IPS DF 6.9 (cell line): Measurements from ENCODE around the gene DNAL1.

Experiments used
- DNase-seq: peaks from one replicate; pipeline ENCODE4 v3.0.0-alpha.2; 2013; ENCODE audit warnings: low read depth, low spot score
- H3K27ac ChIP-seq: one replicate; pipeline ENCODE4 v1.5.1; 2013; ENCODE audit warnings: low read length, control low read depth
- H3K27me3 ChIP-seq: 2 replicates; pipeline ENCODE4 v1.6.1; 2013; ENCODE audit warnings: mild to moderate bottlenecking, low read length; ENCODE audit not compliant: control insufficient read depth, insufficient read depth
- H3K36me3 ChIP-seq: 2 replicates; pipeline ENCODE4 v1.6.1; 2013; ENCODE audit warnings: low read length; ENCODE audit not compliant: control insufficient read depth, insufficient read depth
- H3K4me1 ChIP-seq: 2 replicates; pipeline ENCODE4 v1.6.1; 2013; ENCODE audit warnings: low read length; ENCODE audit not compliant: control insufficient read depth, insufficient read depth
- H3K4me3 ChIP-seq: 2 replicates; pipeline ENCODE4 v1.5.1; 2013; ENCODE audit warnings: mild to moderate bottlenecking, low read length
- H3K9me3 ChIP-seq: 2 replicates; pipeline ENCODE4 v1.6.1; 2013; ENCODE audit warnings: low read length, inconsistent platforms; ENCODE audit not compliant: control insufficient read depth, insufficient read depth
- WGBS: extraction: QIAGEN DNeasy Blood & Tissue Kit; methylation state at CpG from one replicate; pipeline ENCODE4 v1.1.7; 2013; ENCODE audit warnings: mixed read lengths, missing lambda C conversion rate; ENCODE audit not compliant: insufficient read length, insufficient coverage; 5-methylcytosine and 5-hydroxymethylcytosine counted together

DNAL1 gene

DNA sequence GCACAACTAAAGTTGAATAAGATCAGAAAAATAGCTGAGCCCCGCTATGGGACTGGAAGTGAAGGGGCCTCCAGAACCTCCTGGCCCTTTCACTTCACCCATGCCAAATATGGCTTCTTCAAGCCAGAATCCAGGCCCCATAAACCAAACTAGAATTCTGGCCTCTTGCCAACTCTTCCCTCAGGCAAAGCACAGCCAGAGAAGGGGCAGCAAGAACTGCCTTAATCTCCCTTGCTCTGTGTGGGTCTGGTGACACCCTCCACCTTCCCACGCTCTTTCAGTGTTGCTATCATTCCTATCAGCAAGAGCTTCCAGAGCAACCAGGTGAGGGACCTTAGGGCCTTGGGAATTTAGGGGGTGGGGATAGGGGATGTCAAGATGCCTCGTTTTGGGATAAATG, 72.5 kb downstream of the DNAL1 start:
- no peak overlapping the region for H3K27ac ChIP-seq
- H3K9me3 ChIP-seq = no peaks in the 10 kb centered on the region
- H3K4me1 ChIP-seq = peaks cover 14% of the 10 kb centered on the region
- no peak overlapping the region for H3K4me3 ChIP-seq
- no CpG with 5 or more reads among the region's 3 CpGs for WGBS
- H3K36me3 ChIP-seq = no peaks in the 10 kb centered on the region
- H3K27me3 ChIP-seq = no peaks in the 10 kb centered on the region
- DNase-seq = no peak

DNA sequence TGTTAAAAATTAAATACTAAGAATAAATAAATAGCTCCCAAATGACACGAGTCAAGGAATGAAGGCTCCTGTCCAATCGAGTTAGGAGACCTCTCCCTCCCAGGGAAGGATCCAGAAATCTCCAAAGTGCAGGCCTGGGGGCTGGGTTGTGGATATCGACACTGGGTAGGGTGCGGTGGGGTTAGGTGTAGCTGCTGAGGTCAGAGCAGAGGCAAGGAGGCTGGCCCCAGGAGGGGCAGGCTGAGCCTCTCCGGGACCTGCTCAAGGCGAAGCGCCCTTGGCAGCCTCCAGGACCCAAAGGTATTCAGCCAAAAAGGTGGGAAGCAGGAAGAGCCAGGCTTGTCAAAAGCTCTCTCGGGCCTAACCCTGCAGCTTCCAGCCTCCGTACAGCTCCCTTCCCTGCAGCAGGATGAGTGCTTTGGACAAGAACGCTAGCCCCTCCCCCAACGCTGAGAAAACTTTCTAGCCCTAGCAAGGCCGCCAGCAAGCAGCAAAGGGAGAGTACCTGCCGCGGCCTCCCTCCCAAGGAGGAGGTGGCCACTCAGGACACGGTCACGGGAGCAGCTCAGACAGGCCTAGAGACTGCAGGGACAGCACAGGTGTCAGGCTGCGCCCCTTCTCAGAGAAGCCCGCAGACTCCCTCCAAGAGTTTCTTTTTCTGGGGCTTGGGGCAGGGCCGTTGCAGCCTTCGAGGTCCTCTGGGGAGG, 73.1 kb downstream of the DNAL1 start:
- no peak overlapping the region for H3K27ac ChIP-seq
- no peaks in the 10 kb centered on the region for H3K36me3 ChIP-seq
- no peak overlapping the region; the same call in 1 of the 2 replicates for H3K4me3 ChIP-seq
- H3K27me3 ChIP-seq = no peaks in the 10 kb centered on the region
- H3K4me1 ChIP-seq = peaks cover 14% of the 10 kb centered on the region
- no CpG with 5 or more reads among the region's 20 CpGs for WGBS
- DNase-seq = no peak
- H3K9me3 ChIP-seq = no peaks in the 10 kb centered on the region

DNA sequence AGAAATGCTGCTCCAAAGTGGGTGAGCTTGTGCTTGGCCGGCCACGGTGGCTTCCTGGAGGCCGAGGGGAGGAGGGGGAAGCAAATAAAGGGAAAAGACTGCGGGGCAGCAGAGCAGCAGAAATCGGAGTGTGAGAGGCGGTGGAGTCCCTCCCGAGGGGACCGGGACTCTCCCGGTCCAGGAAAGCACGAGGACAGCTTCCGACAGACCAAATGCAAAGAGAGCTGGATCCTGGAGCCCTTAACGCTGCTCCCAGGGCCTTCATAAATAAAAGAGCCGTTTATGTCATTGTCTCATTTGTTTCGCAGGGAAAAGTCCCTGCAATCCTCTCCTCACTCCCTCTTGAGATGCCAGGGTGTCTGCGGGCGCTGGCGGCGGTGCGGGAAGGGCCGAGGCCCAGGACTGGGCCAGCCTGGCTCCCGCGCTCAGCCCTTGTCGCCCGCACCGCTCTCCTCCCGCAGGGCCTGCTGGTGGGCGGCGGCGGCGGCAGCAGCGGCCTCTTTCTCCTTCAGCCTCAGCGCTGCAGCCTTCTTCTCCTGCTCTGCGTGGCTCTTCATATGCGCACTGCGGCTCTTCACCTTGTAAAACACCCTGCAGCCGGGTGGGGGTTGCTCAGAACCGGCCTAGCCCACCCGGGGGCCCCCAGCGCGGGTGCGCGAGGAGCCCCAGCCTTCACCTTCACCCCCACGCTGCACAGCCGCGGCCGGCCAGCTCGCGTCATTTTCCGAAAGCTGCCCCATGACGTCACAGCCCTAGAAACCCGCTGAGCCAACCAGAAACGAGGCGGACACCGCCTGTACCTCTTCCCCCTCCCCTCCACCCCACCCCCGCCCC, 73.8 kb downstream of the DNAL1 start:
- Histone ChIP-seq H3K9me3 (no peaks in the 10 kb centered on the region), H3K27me3 (no peaks in the 10 kb centered on the region), H3K4me3 (peak overlapping the region; percentile 54; the same call in 1 of the 2 replicates), H3K27ac (no peak overlapping the region), H3K36me3 (no peaks in the 10 kb centered on the region), H3K4me1 (peaks cover 14% of the 10 kb centered on the region)
- WGBS = no CpG with 5 or more reads among the region's 55 CpGs
- no peak for DNase-seq

- DNase-seq = no peak
- Histone ChIP-seq H3K9me3 (no peaks in the 10 kb centered on the region), H3K27me3 (no peaks in the 10 kb centered on the region), H3K27ac (no peak overlapping the region), H3K4me3 (no peak overlapping the region), H3K36me3 (no peaks in the 10 kb centered on the region), H3K4me1 (peaks cover 14% of the 10 kb centered on the region)
- WGBS = no CpG with 5 or more reads among the region's 13 CpGs
Observed at GRCh38 chr14:73719361-73719760, 74.6 kb downstream of the DNAL1 start.

DNA sequence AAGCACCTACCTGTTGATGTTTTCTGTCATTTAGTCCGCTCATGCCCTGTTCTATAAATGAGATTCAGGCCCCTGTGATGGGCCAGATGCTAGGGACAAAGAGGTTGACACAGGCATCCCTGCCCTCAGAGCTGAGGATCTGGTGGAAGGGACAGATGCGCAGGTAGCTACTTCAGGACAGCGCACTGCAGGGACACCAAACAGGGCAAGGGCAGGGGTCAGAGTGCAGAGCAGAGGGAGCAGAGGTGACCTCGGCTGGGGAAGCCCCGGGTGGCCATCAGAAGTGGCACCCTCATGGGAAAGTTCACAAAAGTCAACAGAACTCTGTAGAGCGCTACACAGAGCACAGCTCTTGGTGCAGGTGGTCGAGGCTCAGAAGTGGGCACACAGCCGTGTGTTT, 75.0 kb downstream of the DNAL1 start:
- no peak overlapping the region for H3K27ac ChIP-seq
- no CpG with 5 or more reads among the region's 8 CpGs for WGBS

GRCh38 chr14:73720636-73721035, 75.8 kb downstream of the DNAL1 start:
- peaks cover 13% of the 10 kb centered on the region for H3K4me1 ChIP-seq
- no peak for DNase-seq
- no peak overlapping the region for H3K27ac ChIP-seq
- no peaks in the 10 kb centered on the region for H3K27me3 ChIP-seq
- H3K9me3 ChIP-seq = no peaks in the 10 kb centered on the region
- no peak overlapping the region for H3K4me3 ChIP-seq
- no peaks in the 10 kb centered on the region for H3K36me3 ChIP-seq

More for the DNA sequence above, 75.0 kb downstream of the DNAL1 start:
- Histone ChIP-seq H3K4me1 (peaks cover 13% of the 10 kb centered on the region), H3K27me3 (no peaks in the 10 kb centered on the region), H3K36me3 (no peaks in the 10 kb centered on the region), H3K4me3 (no peak overlapping the region), H3K9me3 (no peaks in the 10 kb centered on the region)
- DNase-seq = no peak

- DNase-seq = no peak
- H3K4me3 ChIP-seq = no peak overlapping the region
- H3K27ac ChIP-seq = no peak overlapping the region
- no peaks in the 10 kb centered on the region for H3K9me3 ChIP-seq
- WGBS = no CpG with 5 or more reads among the region's 12 CpGs
- no peaks in the 10 kb centered on the region for H3K27me3 ChIP-seq
- H3K36me3 ChIP-seq = no peaks in the 10 kb centered on the region
- H3K4me1 ChIP-seq = peaks cover 13% of the 10 kb centered on the region
Observed at GRCh38 chr14:73721101-73721821, 76.5 kb downstream of the DNAL1 start.

DNA sequence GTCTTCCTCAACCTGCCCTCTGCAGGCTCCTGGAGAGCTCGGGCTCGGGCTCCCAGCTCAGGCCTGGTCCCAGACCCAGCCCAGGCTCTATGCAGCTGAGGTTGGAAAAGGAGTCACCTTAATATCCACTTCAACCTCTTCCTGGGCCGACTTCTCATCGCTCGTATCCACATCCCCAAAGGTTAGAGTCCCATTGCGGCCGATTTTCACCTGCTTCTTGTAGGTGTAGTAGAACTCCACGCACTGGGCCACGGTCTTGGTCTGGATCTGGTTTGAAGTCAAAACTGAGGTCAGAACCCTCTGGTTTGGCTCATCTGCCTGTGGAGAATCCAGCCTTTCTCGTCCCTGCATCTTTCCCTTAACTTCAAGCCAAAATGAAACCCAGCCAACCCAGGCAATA, 77.8 kb downstream of the DNAL1 start:
- H3K9me3 ChIP-seq = no peaks in the 10 kb centered on the region
- H3K36me3 ChIP-seq = no peaks in the 10 kb centered on the region
- H3K27ac ChIP-seq = no peak overlapping the region
- no peak for DNase-seq
- H3K27me3 ChIP-seq = no peaks in the 10 kb centered on the region
- no CpG with 5 or more reads among the region's 10 CpGs for WGBS
- H3K4me3 ChIP-seq = no peak overlapping the region
- H3K4me1 ChIP-seq = peaks cover 11% of the 10 kb centered on the region

- H3K27ac ChIP-seq = no peak overlapping the region
Observed at GRCh38 chr14:73723406-73723796, 78.6 kb downstream of the DNAL1 start.

DNA sequence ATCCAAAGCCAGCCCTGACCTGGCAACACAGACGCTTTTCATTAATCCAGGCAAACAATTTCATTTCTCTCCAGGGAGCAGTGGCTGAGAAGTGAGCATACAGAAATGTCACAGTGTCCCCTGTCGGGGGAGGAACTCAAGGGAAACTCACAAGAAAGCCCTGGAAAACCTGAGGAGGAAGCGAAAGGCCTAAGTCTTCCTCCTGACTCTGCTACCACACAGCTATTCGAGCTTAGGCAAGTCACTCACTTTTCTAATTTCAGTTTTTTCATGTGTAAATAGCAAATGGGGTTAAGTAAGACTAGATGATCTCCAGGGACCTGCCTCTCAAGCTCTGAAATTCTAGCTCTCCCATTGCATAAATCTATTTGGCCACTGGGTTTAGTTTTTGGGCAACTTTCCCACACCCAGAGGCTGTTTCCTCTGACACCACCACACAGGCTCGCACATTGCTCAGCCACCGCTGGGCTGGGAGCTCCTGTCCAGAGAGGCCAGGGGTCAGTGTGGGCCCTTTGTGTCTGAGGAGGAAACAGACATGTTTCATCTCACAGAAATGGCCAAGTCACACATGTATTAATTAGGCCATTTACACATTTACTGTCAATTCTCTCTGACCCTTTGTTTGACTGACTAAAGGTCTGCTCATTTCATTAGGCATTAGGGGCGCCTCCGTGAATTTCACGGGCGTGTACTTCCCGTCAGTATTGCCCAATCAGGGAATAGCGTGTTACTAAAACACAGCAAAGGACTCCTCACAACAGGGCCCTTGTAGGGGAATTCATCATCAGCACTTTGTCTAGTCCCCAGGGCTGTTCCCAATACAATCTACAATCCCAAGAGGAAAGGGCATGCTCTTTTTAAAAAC, 79.2 kb downstream of the DNAL1 start:
- no peaks in the 10 kb centered on the region for H3K27me3 ChIP-seq
- no peak for DNase-seq
- no peaks in the 10 kb centered on the region for H3K9me3 ChIP-seq
- WGBS = no CpG with 5 or more reads among the region's 12 CpGs
- no peak overlapping the region for H3K27ac ChIP-seq
- no peak overlapping the region for H3K4me3 ChIP-seq
- H3K4me1 ChIP-seq = peaks cover 9% of the 10 kb centered on the region
- no peaks in the 10 kb centered on the region for H3K36me3 ChIP-seq

More at GRCh38 chr14:73723406-73723796, 78.6 kb downstream of the DNAL1 start:
- DNase-seq = no peak
- no peak overlapping the region for H3K4me3 ChIP-seq
- no peaks in the 10 kb centered on the region for H3K9me3 ChIP-seq
- no CpG with 5 or more reads among the region's 7 CpGs for WGBS
- no peaks in the 10 kb centered on the region for H3K36me3 ChIP-seq
- no peaks in the 10 kb centered on the region for H3K27me3 ChIP-seq
- H3K4me1 ChIP-seq = peaks cover 7% of the 10 kb centered on the region
